BJ (cell line): ENCODE data around the gene MRPS5. TPM values are rescaled to one million over a fixed set of nuclear protein-coding genes. Genes with fewer than 3 reads are reported as not detected.

ENCODE experiments used
- CTCF ChIA-PET: fragments of 350-600 bp; formaldehyde crosslinking; extraction: SDS; loops from one replicate; lab custom pipeline; 2021; ENCODE audit warnings: antibody characterized with exemption, inconsistent platforms; lab: Yijun Ruan, JAX
- POLR2A ChIA-PET: fragments of 300-600 bp; sonication (Branson Sonifier 250); formaldehyde crosslinking; extraction: SDS; loops from one replicate; lab custom pipeline; 2021; ENCODE audit warnings: antibody characterized with exemption; lab: Charles Lee
- DNase-seq: peaks from one replicate; pipeline ENCODE4 v3.0.0-alpha.2; 2011; ENCODE audit warnings: low read depth
- H3K27me3 ChIP-seq: 2 replicates; pipeline ENCODE4 v1.6.0; 2011; ENCODE audit warnings: low read length; ENCODE audit not compliant: control insufficient read depth, insufficient read depth
- H3K36me3 ChIP-seq: 2 replicates; pipeline ENCODE4 v1.5.1; 2011; ENCODE audit warnings: low read length; ENCODE audit not compliant: control insufficient read depth, insufficient read depth
- H3K4me3 ChIP-seq: 2 replicates; pipeline ENCODE4 v1.5.1; 2011; ENCODE audit warnings: low read depth, mild to moderate bottlenecking, control low read depth, low read length
- polyA plus RNA-seq: library from polyadenylated mRNA; depleted of rRNA; stranded (reverse); fragments of >200 nt; gene quantifications from 2 replicates; pipeline ENCODE4 v1.2.3, GENCODE V29; 2011
- TF ChIP-seq, protein P1 (sequence below): IDR thresholded peaks from 2 replicates; pipeline ENCODE4 v1.5.1; 2011; ENCODE audit warnings: low read depth, mild to moderate bottlenecking, control low read depth, inconsistent platforms, low read length, moderate library complexity; ENCODE audit not compliant: insufficient read depth

Gene MRPS5
- polyA plus RNA-seq, 1 experiment, result 38.3 TPM

DNA sequence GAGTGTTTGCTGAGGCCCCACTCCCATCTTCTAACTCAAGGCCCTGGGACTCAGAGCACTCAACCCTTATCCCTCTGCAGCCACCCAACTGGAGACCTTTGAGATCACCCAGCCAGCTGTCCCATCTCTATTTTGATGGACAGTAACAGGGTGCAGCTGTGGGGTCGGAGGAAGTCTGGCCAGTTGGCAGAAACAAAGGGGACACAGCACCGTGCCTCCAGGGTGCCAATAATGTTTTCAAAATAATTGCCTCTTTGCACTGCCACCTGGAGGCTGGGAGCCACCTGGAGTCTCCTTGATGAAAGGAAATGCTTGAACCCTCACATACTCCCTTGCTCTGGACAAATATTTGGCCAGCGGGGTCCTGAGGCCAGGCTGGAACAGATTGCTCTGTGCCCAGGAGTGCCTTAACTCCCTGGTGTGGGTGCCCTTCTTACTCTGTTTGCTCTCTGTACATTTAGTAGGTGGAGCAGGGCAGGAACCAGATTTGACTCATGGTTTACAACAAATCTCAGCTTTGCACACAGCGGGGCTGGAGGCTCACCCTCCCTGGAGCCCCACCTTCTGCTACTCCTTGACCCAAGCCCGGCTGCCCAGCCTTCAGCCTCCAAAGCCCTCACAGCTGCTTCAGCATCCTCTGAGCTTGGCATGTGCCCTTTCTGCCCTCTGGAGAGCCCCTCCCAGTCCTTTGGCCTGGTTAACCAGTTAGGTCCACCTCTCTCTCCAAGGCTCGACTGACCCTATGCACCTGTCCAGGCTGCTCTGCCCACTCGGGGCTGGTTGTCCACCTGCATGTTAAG is 78.9 kb downstream of the MRPS5 start:
- CTCF ChIA-PET, result interaction anchor here (0.9 to 2.6 kb wide), 3 partner anchors 11 to 32 kb away, joined by 3 to 9 read pairs (median 3); partner anchors contain the start of gene MAL
- Histone ChIP-seq H3K4me3 (no peak overlapping the region), H3K36me3 (no peaks in the 10 kb centered on the region), H3K27me3 (peaks cover 3% of the 10 kb centered on the region)
- POLR2A ChIA-PET, result no interaction called here
- TF ChIP-seq, protein P1, sequence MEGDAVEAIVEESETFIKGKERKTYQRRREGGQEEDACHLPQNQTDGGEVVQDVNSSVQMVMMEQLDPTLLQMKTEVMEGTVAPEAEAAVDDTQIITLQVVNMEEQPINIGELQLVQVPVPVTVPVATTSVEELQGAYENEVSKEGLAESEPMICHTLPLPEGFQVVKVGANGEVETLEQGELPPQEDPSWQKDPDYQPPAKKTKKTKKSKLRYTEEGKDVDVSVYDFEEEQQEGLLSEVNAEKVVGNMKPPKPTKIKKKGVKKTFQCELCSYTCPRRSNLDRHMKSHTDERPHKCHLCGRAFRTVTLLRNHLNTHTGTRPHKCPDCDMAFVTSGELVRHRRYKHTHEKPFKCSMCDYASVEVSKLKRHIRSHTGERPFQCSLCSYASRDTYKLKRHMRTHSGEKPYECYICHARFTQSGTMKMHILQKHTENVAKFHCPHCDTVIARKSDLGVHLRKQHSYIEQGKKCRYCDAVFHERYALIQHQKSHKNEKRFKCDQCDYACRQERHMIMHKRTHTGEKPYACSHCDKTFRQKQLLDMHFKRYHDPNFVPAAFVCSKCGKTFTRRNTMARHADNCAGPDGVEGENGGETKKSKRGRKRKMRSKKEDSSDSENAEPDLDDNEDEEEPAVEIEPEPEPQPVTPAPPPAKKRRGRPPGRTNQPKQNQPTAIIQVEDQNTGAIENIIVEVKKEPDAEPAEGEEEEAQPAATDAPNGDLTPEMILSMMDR, result no peak
- no peak for DNase-seq

DNA sequence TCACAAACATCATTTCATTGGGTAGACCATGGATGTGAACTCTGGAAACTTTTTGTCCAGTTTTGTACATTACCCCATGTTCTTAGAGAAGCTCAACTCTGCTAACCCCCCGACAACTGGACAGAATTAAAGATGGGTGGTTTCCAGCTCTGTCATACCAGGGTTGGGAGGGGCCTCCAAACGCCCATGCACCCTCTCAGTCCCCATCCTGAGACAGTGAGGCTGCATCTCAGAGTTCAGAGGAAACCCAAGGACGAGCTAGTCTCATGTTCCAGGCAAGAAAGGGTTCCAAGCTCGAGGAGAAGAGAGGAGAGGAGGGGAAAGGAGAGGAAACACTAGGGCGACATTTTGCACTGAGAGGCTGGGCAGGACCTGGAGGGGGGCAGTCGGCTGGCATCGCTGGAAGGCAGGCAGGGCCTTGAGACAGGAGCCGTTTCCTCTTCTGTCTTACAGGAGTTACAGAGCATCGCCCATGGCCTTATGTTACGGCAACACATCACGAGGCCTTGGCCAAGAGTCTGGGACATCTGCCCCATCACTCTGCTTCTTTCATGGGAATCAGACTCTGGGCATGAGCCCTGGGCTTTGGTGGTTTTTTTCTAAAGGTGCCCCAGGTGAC is 79.7 kb downstream of the MRPS5 start:
- H3K36me3 ChIP-seq, result no peaks in the 10 kb centered on the region
- peaks cover 3% of the 10 kb centered on the region for H3K27me3 ChIP-seq
- TF ChIP-seq, protein P1, result no peak
- POLR2A ChIA-PET, result no interaction called here
- CTCF ChIA-PET, result interaction anchor here (1.6 kb wide), 1 partner anchor 16 kb away, joined by 3 read pairs; the partner anchor contains the start of gene MAL
- DNase-seq, result no peak
- H3K4me3 ChIP-seq, result no peak overlapping the region

DNA sequence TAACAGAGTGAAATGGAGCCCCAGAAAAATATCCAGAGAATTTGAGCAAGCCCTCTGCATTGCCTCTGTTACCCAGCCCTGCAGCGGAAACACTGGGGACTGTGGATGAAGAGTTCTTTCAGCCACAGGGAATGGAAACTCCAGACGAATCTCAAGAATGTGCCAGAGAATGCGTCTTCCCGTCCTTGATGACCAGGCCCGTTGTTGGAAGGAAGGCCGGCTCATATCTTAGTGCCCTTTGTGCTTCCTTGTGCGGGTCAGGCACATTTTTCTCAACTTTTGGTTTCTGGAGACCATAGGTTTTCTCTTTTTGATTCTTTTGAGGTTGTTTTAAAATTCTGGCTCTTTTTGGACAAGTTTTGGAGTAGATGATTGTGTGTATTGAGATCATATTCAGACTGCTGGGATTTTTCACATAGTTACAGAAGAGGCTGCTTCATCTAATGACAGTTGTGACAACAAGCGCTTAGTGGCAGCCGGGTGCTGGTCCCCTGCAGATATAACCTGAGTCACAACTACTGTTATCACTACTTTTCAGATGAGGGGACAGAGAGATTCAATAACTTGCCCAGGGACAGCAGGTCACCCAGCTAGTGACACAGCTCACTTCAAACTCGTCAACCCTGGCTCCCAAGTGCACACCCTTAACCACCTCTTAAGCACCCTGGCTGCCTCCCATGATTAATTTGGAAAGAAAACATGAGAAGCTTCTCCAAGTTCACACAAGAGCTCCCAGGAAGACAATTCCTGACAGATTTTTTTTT is 80.4 kb downstream of the MRPS5 start:
- no peak overlapping the region for H3K4me3 ChIP-seq
- TF ChIP-seq, protein P1, result no peak
- peaks cover 3% of the 10 kb centered on the region for H3K27me3 ChIP-seq
- ChIA-PET POLR2A (no interaction called here), CTCF (interaction anchor here (0.8 kb wide), 1 partner anchor 10 kb away, joined by 3 read pairs; no protein-coding TSS in a partner anchor)
- DNase-seq, result no peak
- H3K36me3 ChIP-seq, result no peaks in the 10 kb centered on the region

DNA sequence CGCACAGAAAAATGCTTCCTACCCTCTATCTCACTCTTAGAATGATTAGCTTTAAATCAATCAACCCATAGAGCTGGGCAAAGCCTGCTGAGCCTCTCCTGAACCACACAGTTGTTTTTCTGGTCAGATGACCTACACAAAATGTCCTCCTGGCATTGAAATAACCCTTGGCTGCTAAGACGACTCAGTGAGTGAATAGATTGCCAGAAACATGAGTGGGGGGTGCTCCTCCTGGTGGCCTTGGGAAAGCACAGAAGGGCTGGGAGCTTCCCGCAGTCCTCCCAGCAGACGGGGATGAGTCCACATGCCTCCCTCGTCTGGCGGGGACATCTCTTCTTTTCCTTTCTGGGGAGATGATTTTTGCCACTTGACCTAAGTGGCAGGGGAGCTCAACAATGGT is 81.2 kb downstream of the MRPS5 start:
- Histone ChIP-seq H3K36me3 (no peaks in the 10 kb centered on the region), H3K27me3 (peaks cover 3% of the 10 kb centered on the region), H3K4me3 (no peak overlapping the region)
- CTCF ChIA-PET, result interaction anchor here (0.8 kb wide), 1 partner anchor 9 kb away, joined by 3 read pairs; no protein-coding TSS in a partner anchor
- POLR2A ChIA-PET, result no interaction called here
- DNase-seq, result no peak
- TF ChIP-seq, protein P1, result no peak
